Subcutaneous adipose tissue (tissue), 4 donors: ENCODE data around the gene FGGY. TPM values are rescaled to one million over a fixed set of nuclear protein-coding genes. Genes with fewer than 3 reads are reported as not detected.

Source experiments
- total RNA-seq, 4 donors: library from RNA; depleted of rRNA; stranded (reverse); fragments of >200 nt; gene quantifications; one replicate each; pipeline ENCODE4 v1.1.0, GENCODE V29; 2016
- TF ChIP-seq, protein P1 (sequence below): fragments of 450-650 bp; IDR thresholded peaks from one replicate; pipeline ENCODE4 v1.5.1; 2016; ENCODE audit warnings: low read depth, mild to moderate bottlenecking, control low read depth, antibody characterized with exemption, moderate library complexity

The FGGY gene
- total RNA-seq, 4 donors from 2014 or later, result 7.8 to 19.2 (median 12.5) TPM

DNA sequence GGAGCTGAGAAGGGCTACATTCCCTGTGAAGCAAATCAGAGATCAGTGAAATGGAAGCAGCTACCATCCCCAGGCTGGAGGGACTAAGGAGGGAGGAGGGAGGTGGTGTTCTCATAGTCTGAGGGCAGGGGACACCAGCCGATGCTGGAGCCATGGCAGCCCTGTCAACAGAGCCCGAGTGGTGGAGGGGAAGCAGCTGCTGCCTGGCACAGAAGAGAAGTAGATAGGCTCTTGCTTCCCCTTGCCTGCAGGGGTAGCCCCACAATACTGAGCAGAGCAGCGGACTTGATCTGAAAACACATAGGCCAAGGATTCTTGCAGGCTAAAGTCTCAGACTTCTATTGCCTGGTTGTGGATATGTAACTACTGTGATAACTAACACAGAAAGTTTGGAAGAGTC lies 255.1 kb downstream of the FGGY start:
- TF ChIP-seq, protein P1, sequence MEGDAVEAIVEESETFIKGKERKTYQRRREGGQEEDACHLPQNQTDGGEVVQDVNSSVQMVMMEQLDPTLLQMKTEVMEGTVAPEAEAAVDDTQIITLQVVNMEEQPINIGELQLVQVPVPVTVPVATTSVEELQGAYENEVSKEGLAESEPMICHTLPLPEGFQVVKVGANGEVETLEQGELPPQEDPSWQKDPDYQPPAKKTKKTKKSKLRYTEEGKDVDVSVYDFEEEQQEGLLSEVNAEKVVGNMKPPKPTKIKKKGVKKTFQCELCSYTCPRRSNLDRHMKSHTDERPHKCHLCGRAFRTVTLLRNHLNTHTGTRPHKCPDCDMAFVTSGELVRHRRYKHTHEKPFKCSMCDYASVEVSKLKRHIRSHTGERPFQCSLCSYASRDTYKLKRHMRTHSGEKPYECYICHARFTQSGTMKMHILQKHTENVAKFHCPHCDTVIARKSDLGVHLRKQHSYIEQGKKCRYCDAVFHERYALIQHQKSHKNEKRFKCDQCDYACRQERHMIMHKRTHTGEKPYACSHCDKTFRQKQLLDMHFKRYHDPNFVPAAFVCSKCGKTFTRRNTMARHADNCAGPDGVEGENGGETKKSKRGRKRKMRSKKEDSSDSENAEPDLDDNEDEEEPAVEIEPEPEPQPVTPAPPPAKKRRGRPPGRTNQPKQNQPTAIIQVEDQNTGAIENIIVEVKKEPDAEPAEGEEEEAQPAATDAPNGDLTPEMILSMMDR, result no peak

- TF ChIP-seq, protein P1, result no peak
These were observed 256.5 kb downstream of the FGGY start for GRCh38 chr1:59553371-59553770.

GRCh38 chr1:59554011-59554663 lies 257.2 kb downstream of the FGGY start:
- TF ChIP-seq, protein P1, result no peak

GRCh38 chr1:59554752-59555151 lies 257.9 kb downstream of the FGGY start:
- TF ChIP-seq, protein P1, result no peak

DNA sequence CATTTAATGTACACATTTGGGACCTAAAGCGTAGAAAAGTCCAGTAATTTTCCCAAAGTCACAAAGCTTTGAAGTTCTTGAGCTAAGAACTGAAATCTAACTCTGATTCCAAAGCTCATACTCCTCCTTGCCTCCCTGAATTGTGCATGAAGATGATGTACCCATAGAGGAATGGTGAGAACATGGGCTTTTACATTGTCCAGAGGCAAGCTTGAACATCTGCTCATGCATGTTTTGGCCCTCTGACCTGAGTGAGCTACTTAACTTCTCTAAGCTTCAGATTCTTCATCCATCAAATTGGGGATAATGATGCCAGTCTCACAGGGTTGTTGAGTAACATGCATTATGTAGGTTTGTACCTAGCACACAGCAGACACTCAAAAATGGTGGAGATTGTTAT lies 259.5 kb downstream of the FGGY start:
- TF ChIP-seq, protein P1, result no peak

DNA sequence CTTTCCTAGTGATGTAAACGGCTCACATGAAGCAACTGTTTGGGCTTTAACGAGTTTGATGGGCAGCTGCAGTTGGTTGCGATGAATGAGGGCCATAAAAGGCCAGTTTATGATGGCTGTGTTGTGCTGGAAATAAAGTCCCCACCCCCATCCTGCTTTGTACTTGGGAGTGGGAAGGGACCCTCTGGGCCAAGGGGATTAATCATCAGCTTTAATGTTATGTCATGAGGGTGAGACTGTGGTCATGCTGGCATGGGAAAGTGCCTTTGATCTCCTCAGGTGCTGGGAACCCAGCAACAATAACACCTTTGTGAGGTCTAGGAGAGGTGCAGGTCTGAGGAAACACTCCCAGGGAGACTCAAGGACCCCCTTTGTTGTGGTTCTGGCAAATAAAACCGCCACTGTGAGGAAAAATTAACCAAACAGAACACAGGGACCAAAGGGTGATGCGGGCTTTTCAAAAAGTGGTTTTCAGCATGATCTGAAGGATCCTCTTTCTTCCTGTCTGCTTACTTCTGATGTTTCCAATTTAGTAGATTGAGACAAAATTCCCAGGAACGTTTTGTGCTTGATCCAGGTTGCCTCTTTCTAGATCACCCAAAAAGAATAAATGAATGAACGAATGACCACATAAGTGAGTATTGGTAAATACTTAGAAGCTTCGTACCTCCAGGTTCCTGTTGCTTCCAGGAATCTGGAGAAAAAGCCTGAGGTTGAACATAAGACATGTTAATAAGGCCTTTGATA lies 260.1 kb downstream of the FGGY start:
- TF ChIP-seq, protein P1, result no peak

DNA sequence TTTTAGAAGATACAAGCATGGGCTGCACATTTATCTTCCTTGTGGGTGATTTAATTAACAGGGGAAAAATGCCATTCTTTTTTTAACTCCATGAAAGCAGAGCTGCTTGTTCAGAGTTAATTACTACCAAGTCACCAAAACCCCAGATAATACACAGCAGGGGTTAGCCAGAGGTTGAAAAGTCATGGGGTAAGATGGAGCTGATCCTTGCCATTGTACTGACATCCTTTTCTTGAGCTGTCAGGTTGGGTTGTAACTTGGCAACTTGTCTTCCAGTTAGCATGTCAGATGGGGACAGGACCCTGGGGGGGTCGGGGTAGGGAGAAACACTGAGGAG lies 260.6 kb downstream of the FGGY start:
- TF ChIP-seq, protein P1, result no peak
